ENCODE results near the gene ASCL5.

ASCL5 gene

GRCh38 chr1:201064806-201065205, 62.2 kb downstream of the ASCL5 start:
- H3K4me3 ChIP-seq (ENCODE audit: extremely low read depth, insufficient read depth, low read length, poor library complexity, severe bottlenecking), result no peak overlapping the region
- H3K27ac ChIP-seq (ENCODE audit: low read depth, low read length, severe bottlenecking), result no peak overlapping the region
- WGBS, 2 experiments (ENCODE audit: insufficient coverage in 2 of 2), result 86 to 90% methylated on average over 8 of the region's 8 CpGs

More at GRCh38 chr1:201064806-201065205, 62.2 kb downstream of the ASCL5 start:
- Histone ChIP-seq H3K9me3 (ENCODE audit: control insufficient read depth, low read length) (no peaks in the 10 kb centered on the region), H3K4me1 (ENCODE audit: control insufficient read depth, insufficient read depth, low read length, poor library complexity, severe bottlenecking) (peaks cover 4% of the 10 kb centered on the region), H3K36me3 (ENCODE audit: control insufficient read depth, insufficient read depth, low read length) (no peaks in the 10 kb centered on the region)

All from mesodermal cell (in vitro differentiated cells).